ENCODE results near the gene MCM3. TPM values are rescaled to one million over a fixed set of nuclear protein-coding genes. Genes with fewer than 3 reads are reported as not detected.

Gene MCM3
- polyA plus RNA-seq, 1 of the 3 experiments (the other 2 are of a cell fraction), result 62.4 TPM

DNA sequence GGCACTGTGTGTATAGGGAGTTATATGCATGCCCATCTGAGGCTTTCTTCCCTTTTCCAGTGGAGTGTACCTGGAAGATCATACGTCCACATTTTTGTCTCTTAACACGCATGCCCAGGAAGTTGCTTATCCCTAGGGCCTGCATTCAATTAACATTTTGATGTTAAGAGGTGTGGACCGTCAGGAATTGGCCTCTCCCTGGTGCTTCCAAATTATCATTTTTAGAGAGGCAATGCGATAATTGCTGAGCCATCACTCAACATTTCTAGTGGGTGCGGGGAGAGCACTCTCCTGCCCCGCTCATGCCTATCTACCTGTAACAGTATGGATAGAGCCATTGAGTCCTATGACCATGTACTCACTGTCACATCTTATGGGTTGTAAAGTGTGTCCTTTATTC, 39.6 kb upstream of the MCM3 start:
- peaks cover 0 to 6% of the 10 kb centered on the region in 2 experiments; a peak in 1 of 4 replicates for H3K4me1 ChIP-seq (ENCODE audit: control insufficient read depth in 1 of 2, insufficient read depth in 2 of 2, low read depth in 1 of 2, low read length in 1 of 2)
- TF ChIP-seq, protein P1, sequence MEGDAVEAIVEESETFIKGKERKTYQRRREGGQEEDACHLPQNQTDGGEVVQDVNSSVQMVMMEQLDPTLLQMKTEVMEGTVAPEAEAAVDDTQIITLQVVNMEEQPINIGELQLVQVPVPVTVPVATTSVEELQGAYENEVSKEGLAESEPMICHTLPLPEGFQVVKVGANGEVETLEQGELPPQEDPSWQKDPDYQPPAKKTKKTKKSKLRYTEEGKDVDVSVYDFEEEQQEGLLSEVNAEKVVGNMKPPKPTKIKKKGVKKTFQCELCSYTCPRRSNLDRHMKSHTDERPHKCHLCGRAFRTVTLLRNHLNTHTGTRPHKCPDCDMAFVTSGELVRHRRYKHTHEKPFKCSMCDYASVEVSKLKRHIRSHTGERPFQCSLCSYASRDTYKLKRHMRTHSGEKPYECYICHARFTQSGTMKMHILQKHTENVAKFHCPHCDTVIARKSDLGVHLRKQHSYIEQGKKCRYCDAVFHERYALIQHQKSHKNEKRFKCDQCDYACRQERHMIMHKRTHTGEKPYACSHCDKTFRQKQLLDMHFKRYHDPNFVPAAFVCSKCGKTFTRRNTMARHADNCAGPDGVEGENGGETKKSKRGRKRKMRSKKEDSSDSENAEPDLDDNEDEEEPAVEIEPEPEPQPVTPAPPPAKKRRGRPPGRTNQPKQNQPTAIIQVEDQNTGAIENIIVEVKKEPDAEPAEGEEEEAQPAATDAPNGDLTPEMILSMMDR (IDR thresholded peaks at IDR 0.05), result no peak
- TF ChIP-seq, protein P2, sequence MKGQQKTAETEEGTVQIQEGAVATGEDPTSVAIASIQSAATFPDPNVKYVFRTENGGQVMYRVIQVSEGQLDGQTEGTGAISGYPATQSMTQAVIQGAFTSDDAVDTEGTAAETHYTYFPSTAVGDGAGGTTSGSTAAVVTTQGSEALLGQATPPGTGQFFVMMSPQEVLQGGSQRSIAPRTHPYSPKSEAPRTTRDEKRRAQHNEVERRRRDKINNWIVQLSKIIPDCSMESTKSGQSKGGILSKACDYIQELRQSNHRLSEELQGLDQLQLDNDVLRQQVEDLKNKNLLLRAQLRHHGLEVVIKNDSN (IDR thresholded peaks at IDR 0.05; ENCODE audit: borderline replicate concordance, low read depth), result no peak
- TF ChIP-seq, protein P3, sequence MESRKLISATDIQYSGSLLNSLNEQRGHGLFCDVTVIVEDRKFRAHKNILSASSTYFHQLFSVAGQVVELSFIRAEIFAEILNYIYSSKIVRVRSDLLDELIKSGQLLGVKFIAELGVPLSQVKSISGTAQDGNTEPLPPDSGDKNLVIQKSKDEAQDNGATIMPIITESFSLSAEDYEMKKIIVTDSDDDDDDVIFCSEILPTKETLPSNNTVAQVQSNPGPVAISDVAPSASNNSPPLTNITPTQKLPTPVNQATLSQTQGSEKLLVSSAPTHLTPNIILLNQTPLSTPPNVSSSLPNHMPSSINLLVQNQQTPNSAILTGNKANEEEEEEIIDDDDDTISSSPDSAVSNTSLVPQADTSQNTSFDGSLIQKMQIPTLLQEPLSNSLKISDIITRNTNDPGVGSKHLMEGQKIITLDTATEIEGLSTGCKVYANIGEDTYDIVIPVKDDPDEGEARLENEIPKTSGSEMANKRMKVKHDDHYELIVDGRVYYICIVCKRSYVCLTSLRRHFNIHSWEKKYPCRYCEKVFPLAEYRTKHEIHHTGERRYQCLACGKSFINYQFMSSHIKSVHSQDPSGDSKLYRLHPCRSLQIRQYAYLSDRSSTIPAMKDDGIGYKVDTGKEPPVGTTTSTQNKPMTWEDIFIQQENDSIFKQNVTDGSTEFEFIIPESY (IDR thresholded peaks at IDR 0.05; ENCODE audit: borderline replicate concordance, low read depth), result no peak
- TF ChIP-seq TEAD4 (IDR thresholded peaks at IDR 0.05; ENCODE audit: borderline replicate concordance, insufficient read depth), result no peak
- no peak for TF ChIP-seq SIN3A (IDR thresholded peaks at IDR 0.05; ENCODE audit: borderline replicate concordance, low read depth, low read length)
- no peak for TF ChIP-seq FOXJ3 (CRISPR knock-in tag; IDR thresholded peaks at IDR 0.05)
- no peak for TF ChIP-seq GABPA (IDR thresholded peaks at IDR 0.05; ENCODE audit: low read depth)
- TF ChIP-seq, protein P4, sequence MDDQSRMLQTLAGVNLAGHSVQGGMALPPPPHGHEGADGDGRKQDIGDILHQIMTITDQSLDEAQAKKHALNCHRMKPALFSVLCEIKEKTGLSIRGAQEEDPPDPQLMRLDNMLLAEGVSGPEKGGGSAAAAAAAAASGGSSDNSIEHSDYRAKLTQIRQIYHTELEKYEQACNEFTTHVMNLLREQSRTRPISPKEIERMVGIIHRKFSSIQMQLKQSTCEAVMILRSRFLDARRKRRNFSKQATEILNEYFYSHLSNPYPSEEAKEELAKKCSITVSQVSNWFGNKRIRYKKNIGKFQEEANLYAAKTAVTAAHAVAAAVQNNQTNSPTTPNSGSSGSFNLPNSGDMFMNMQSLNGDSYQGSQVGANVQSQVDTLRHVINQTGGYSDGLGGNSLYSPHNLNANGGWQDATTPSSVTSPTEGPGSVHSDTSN (IDR thresholded peaks at IDR 0.05), result no peak
- TF ChIP-seq, protein P5, sequence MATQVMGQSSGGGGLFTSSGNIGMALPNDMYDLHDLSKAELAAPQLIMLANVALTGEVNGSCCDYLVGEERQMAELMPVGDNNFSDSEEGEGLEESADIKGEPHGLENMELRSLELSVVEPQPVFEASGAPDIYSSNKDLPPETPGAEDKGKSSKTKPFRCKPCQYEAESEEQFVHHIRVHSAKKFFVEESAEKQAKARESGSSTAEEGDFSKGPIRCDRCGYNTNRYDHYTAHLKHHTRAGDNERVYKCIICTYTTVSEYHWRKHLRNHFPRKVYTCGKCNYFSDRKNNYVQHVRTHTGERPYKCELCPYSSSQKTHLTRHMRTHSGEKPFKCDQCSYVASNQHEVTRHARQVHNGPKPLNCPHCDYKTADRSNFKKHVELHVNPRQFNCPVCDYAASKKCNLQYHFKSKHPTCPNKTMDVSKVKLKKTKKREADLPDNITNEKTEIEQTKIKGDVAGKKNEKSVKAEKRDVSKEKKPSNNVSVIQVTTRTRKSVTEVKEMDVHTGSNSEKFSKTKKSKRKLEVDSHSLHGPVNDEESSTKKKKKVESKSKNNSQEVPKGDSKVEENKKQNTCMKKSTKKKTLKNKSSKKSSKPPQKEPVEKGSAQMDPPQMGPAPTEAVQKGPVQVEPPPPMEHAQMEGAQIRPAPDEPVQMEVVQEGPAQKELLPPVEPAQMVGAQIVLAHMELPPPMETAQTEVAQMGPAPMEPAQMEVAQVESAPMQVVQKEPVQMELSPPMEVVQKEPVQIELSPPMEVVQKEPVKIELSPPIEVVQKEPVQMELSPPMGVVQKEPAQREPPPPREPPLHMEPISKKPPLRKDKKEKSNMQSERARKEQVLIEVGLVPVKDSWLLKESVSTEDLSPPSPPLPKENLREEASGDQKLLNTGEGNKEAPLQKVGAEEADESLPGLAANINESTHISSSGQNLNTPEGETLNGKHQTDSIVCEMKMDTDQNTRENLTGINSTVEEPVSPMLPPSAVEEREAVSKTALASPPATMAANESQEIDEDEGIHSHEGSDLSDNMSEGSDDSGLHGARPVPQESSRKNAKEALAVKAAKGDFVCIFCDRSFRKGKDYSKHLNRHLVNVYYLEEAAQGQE (IDR thresholded peaks at IDR 0.05; ENCODE audit: low read depth, low read length), result no peak
- TF ChIP-seq FOSL2 (IDR thresholded peaks at IDR 0.05; ENCODE audit: borderline replicate concordance, low read depth), result no peak
- TF ChIP-seq POLR2AphosphoS5 (IDR thresholded peaks at IDR 0.05; ENCODE audit: low read depth, low read length), result no peak
- TF ChIP-seq NRF1 (IDR thresholded peaks at IDR 0.05; ENCODE audit: low read depth, low read length), result no peak
- TF ChIP-seq RCOR1 (IDR thresholded peaks at IDR 0.05; ENCODE audit: low read length), result no peak
- TF ChIP-seq FOXM1 (IDR thresholded peaks at IDR 0.05; ENCODE audit: low read depth), result no peak
- no peak for TF ChIP-seq CHD2 (IDR thresholded peaks at IDR 0.05; ENCODE audit: low read length, partially characterized antibody)
- 89% methylated on average over 6 of the region's 6 CpGs for WGBS (ENCODE audit: low lambda C conversion rate)
- DNase-seq, result no peak
- ChIA-PET CTCF (no interaction called here), POLR2A (interaction anchor here (0.6 kb wide), 1 partner anchor 247 kb away, joined by 3 read pairs; no protein-coding TSS in a partner anchor)
- H2AFZ ChIP-seq (ENCODE audit: low read depth), result no peak overlapping the region
- H3K9ac ChIP-seq, result no peak overlapping the region
- no peaks in the 10 kb centered on the region for H3K36me3 ChIP-seq (replicated peaks in 1 of 2; ENCODE audit: control insufficient read depth in 1 of 2, insufficient read depth in 2 of 2, low read length in 1 of 2)
- H4K20me1 ChIP-seq (ENCODE audit: insufficient read depth), result no peaks in the 10 kb centered on the region
- H3K9me2 ChIP-seq, result no peaks in the 10 kb centered on the region
- no peak overlapping the region for H3K27ac ChIP-seq (ENCODE audit: low read depth in 2 of 2, low read length in 1 of 2)
- no peaks in the 10 kb centered on the region for H3K9me3 ChIP-seq
- no peaks in the 10 kb centered on the region for H3K79me2 ChIP-seq (ENCODE audit: insufficient read depth)
- H3F3A ChIP-seq (replicated peaks; ENCODE audit: insufficient read depth), result no peaks in the 10 kb centered on the region
- no peak overlapping the region for H3K4me3 ChIP-seq (ENCODE audit: low read depth in 2 of 2, low read length in 1 of 2)
- H3K4me2 ChIP-seq, result no peak overlapping the region
- H3K27me3 ChIP-seq (ENCODE audit: insufficient read depth), result no peaks in the 10 kb centered on the region

Data from SK-N-SH (cell line).